HG03521 (cell line): ENCODE measurements around the gene LRRC28.

ENCODE experiments used
- ATAC-seq: cut with Tn5 transposase; IDR thresholded peaks from one replicate; pipeline ENCODE4 v1.9.1; 2021; ENCODE audit warnings: mild to moderate bottlenecking, moderate library complexity; ENCODE audit not compliant: unreplicated experiment

The LRRC28 gene

GRCh38 chr15:99305761-99306505, 54.7 kb downstream of the LRRC28 start:
- no peak for ATAC-seq

- no peak for ATAC-seq
Measured at GRCh38 chr15:99306694-99307338, 55.5 kb downstream of the LRRC28 start.

GRCh38 chr15:99307735-99308134, 56.5 kb downstream of the LRRC28 start:
- ATAC-seq: no peak

GRCh38 chr15:99310745-99311144, 59.5 kb downstream of the LRRC28 start:
- no peak for ATAC-seq

DNA sequence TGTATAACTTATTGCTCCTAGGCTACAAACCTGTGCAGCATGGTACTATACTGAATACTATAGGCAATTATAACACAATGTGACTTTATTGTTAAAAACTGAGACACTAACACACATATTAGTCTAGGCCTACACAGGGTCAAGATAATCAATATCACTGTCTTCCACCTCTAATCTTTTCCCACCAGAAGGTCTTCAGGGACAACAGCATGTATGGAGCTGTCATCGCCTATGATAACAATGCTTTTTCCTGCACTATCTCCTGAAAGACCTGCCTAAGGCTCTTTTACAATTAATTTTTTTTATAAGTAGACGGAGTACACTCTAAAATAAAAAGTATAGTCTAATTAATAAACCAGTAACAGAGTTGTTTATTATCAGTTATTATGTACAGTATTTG, 60.9 kb downstream of the LRRC28 start:
- no peak for ATAC-seq

DNA sequence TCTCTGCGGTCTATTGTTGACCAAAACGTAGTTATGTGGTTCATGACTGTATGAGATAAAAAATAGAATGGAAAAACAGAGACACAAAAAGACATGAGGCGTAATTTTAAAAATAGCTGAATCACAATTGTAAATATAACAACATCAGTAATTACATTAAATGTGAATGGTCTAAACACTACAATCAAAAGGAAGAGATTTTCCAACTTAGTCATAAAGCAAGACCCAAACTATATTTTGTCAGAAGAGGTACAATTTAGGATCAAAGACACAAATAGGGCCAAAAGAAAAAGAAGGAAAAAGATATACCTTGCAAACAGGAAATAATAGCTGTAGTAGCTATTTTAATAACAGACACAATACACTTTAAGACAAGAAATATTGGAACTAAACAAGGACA, 61.5 kb downstream of the LRRC28 start:
- no peak for ATAC-seq

- ATAC-seq: no peak
Measured at GRCh38 chr15:99315636-99316035, 64.4 kb downstream of the LRRC28 start.

- no peak for ATAC-seq
Measured at GRCh38 chr15:99320374-99321215, 69.3 kb downstream of the LRRC28 start.

GRCh38 chr15:99321468-99321867, 70.2 kb downstream of the LRRC28 start:
- no peak for ATAC-seq

DNA sequence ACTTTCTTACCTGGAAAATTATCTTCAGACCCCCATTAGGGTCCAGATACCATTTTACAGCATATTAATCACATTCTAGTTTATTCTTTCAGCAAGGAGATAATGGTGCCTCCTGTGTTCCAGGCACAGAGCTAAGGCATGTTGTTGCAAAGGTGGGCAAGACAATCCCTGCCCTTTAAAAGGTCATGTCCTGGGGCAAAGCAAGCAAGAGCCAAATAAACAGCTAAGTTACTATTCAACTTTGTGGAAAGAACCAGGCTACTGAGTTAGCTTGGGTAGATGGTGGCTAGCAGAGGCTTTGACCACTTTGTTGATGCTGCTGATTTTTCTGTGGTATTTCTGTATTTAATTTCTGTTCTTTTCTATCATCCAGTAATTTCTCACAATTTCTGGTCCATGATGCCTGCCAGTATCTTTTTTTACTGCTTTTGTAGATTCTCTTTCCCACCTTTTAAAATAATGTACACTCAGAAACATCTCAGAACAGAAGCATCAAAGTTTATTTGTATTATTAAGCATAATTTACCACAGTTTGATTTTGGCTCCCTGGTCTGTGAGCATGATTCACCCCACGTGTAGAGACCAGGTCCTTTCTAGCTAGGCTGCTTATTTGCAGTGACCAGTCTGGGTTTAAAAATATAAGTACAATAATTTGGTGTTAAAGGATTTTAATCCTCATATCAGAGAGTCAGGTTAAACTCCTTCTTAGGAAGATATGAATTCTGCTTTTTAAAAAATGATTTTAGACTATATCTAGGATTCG, 71.5 kb downstream of the LRRC28 start:
- no peak for ATAC-seq

DNA sequence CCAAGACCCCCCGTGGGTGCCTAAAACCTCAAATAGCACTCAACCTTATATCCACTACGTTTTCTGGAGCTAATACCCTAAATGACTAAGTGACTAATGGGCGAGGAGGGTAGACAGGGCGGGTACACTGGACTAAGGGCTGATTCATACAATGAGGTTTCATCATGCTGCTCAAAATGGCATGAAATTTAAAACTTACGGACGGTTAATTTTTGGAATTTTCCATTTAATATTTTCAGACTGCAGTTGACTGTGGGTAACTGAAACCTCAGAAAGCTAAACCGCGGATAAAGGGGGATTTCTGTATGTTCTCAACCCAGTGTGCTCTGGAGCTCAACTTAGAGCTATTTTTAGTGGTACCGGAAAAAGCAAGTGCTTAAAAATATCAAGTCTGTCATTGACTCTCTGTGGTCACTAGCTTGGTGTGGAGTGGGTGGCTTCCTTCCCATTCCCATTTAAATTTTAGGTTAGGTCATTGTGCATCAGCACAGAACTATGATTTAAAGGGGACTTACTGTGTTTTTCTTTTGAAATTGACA, 72.9 kb downstream of the LRRC28 start:
- no peak for ATAC-seq

- ATAC-seq: no peak
Measured at GRCh38 chr15:99324700-99325099, 73.4 kb downstream of the LRRC28 start.

GRCh38 chr15:99326235-99326634, 75.0 kb downstream of the LRRC28 start:
- no peak for ATAC-seq

GRCh38 chr15:99328106-99329072, 77.1 kb downstream of the LRRC28 start:
- no peak for ATAC-seq

- no peak for ATAC-seq
Measured at GRCh38 chr15:99331381-99331780, 80.1 kb downstream of the LRRC28 start.

DNA sequence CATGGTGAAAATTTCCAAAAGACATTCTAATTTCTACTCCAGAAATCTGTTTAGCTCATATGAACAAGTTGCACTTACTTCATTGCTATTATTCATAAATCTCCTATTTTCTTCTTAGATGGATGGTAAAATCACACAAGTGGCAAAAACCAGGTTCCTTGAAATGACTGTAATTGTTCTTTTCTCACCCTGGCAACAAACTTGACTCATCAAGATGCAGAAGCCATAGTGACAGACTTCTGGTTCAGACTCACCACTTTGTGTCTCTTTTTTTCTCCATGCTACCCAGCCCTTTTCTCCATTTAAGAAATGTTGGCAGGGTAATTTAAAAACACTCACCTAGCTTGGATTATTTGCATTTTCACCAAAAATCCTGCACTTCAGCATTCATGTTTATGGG, 82.1 kb downstream of the LRRC28 start:
- ATAC-seq: no peak

DNA sequence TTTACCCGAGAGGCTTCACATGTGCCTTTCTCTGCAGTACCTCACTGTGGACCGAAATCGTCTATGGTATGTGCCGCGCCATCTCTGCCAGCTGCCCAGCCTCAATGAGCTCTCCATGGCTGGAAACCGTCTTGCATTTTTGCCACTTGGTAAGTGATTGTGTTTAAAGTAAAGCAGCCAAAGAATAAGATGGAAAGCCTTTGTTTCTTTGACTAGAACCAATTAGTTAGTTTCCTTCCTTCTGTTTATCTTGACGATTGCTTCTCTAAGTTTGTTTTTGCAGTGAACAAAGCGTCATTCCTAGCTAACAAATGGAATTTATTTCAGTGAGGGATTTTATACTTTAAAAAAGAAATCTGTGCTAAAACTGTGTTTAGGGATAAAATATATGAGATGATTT, 82.7 kb downstream of the LRRC28 start:
- no peak for ATAC-seq

DNA sequence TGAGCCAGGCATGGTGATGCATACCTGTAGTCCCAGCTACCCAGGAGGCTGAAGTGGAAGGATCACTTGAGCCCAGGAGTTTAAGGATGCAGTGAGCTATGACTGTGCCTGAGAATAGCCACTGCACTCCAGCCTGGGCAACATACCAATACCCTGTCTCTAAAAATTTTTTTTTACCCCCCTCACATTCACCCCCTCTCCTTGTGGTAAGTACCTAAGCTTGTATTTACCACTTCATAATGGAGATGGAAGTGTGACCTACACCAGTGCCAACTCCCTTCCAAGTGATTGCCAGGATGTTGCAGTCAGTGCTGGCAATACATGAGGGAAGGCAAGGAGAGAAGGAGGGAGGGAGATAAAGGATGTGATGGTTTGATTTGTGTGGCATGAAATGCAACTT, 84.2 kb downstream of the LRRC28 start:
- no peak for ATAC-seq

GRCh38 chr15:99336794-99337193, 85.5 kb downstream of the LRRC28 start:
- no peak for ATAC-seq

- ATAC-seq: no peak
Measured at GRCh38 chr15:99340347-99340746, 89.1 kb downstream of the LRRC28 start.
